H9 (cell line): Measurements from ENCODE around the gene DDC. TPM values are rescaled to one million over a fixed set of nuclear protein-coding genes. Genes with fewer than 3 reads are reported as not detected.

Experiments
- DNase-seq: peaks from one replicate; pipeline ENCODE4 v3.0.0-alpha.2; 2017
- H2AFZ ChIP-seq: one replicate; pipeline ENCODE4 v1.6.1; 2013; ENCODE audit warnings: mild to moderate bottlenecking, low read length, control low read depth, moderate library complexity
- H2AK5ac ChIP-seq: 2 replicates; pipeline ENCODE4 v1.6.1; 2013; ENCODE audit warnings: low read length, control low read depth, mixed read lengths; ENCODE audit not compliant: insufficient read length
- H2BK120ac ChIP-seq: one replicate; pipeline ENCODE4 v1.6.1; 2013; ENCODE audit warnings: low read depth, mild to moderate bottlenecking, low read length, control low read depth, inconsistent platforms; ENCODE audit not compliant: poor library complexity, severe bottlenecking
- H2BK12ac ChIP-seq: 2 replicates; pipeline ENCODE4 v1.6.1; 2013; ENCODE audit warnings: low read length, control low read depth, mixed read lengths, low read depth; ENCODE audit not compliant: insufficient read length
- H2BK15ac ChIP-seq: 2 replicates; pipeline ENCODE4 v1.6.1; 2013; ENCODE audit warnings: low read depth, low read length, control low read depth
- H2BK20ac ChIP-seq: one replicate; pipeline ENCODE4 v1.6.1; 2013; ENCODE audit warnings: low read depth, mild to moderate bottlenecking, low read length, control low read depth, inconsistent platforms; ENCODE audit not compliant: poor library complexity, severe bottlenecking
- H2BK5ac ChIP-seq: 2 replicates; pipeline ENCODE4 v1.6.1; 2013; ENCODE audit warnings: low read length, control low read depth, mixed read lengths; ENCODE audit not compliant: insufficient read length
- H3K14ac ChIP-seq: 2 replicates; pipeline ENCODE4 v1.6.1; 2013; ENCODE audit warnings: low read length, control low read depth; ENCODE audit not compliant: insufficient read depth
- H3K18ac ChIP-seq: 2 replicates; pipeline ENCODE4 v1.6.1; 2013; ENCODE audit warnings: low read depth, mild to moderate bottlenecking, mixed read lengths, low read length, control low read depth; ENCODE audit not compliant: insufficient read length
- H3K23ac ChIP-seq: 2 replicates; pipeline ENCODE4 v1.6.1; 2013; ENCODE audit warnings: low read length, control low read depth, mixed read lengths, low read depth; ENCODE audit not compliant: insufficient read length
- H3K23me2 ChIP-seq: 2 replicates; pipeline ENCODE4 v1.6.1; 2013; ENCODE audit warnings: low read depth, mild to moderate bottlenecking, mixed read lengths, low read length, control low read depth; ENCODE audit not compliant: insufficient read length, poor library complexity, severe bottlenecking
- H3K27ac ChIP-seq: 2 replicates; pipeline ENCODE4 v1.5.1; 2013; ENCODE audit warnings: low read length, control low read depth, mixed read lengths, low read depth; ENCODE audit not compliant: insufficient read length
- H3K27me3 ChIP-seq: 2 replicates; pipeline ENCODE4 v1.6.1; 2013; ENCODE audit warnings: low read length, control low read depth, inconsistent platforms; ENCODE audit not compliant: insufficient read depth
- H3K4ac ChIP-seq: 2 replicates; pipeline ENCODE4 v1.6.1; 2013; ENCODE audit warnings: low read depth, mild to moderate bottlenecking, control low read depth, inconsistent platforms, low read length, moderate library complexity
- H3K4me1 ChIP-seq: 2 replicates; pipeline ENCODE4 v1.6.1; 2013; ENCODE audit warnings: low read length, control low read depth, inconsistent platforms; ENCODE audit not compliant: insufficient read depth
- H3K4me2 ChIP-seq: 2 replicates; pipeline ENCODE4 v1.6.1; 2013; ENCODE audit warnings: low read length, control low read depth, mixed read lengths; ENCODE audit not compliant: insufficient read length, insufficient read depth
- H3K56ac ChIP-seq: 2 replicates; pipeline ENCODE4 v1.6.1; 2013; ENCODE audit warnings: low read depth, mild to moderate bottlenecking, mixed read lengths, low read length, control low read depth; ENCODE audit not compliant: insufficient read length
- H3K79me1 ChIP-seq: 2 replicates; pipeline ENCODE4 v1.6.1; 2013; ENCODE audit warnings: low read depth, mild to moderate bottlenecking, moderate library complexity, low read length, control low read depth, inconsistent platforms; ENCODE audit not compliant: insufficient read depth, poor library complexity, severe bottlenecking
- H3K79me2 ChIP-seq: 2 replicates; pipeline ENCODE4 v1.6.1; 2013; ENCODE audit warnings: low read length, control low read depth, inconsistent platforms; ENCODE audit not compliant: insufficient read depth
- H3K9ac ChIP-seq: 2 replicates; pipeline ENCODE4 v1.6.1; 2013; ENCODE audit warnings: low read length, control low read depth, mixed read lengths; ENCODE audit not compliant: insufficient read length; ENCODE audit errors: extremely low read depth
- H3K9me3 ChIP-seq: one replicate; pipeline ENCODE4 v1.6.1; 2013; ENCODE audit warnings: low read depth, low read length, inconsistent platforms; ENCODE audit not compliant: control insufficient read depth
- H3T11ph ChIP-seq: one replicate; pipeline ENCODE4 v1.6.1; 2013; ENCODE audit warnings: mild to moderate bottlenecking, low read length, control low read depth, inconsistent platforms
- H4K20me1 ChIP-seq: one replicate; pipeline ENCODE4 v1.6.1; 2013; ENCODE audit not compliant: control insufficient read depth, insufficient read length, insufficient read depth
- H4K5ac ChIP-seq: 2 replicates; pipeline ENCODE4 v1.6.1; 2013; ENCODE audit warnings: low read depth, mild to moderate bottlenecking, mixed read lengths, low read length, control low read depth; ENCODE audit not compliant: insufficient read length
- H4K8ac ChIP-seq: replicated peaks from 2 replicates; pipeline ENCODE4 v1.6.1; 2013; ENCODE audit warnings: low read length, control low read depth, mixed read lengths, low read depth; ENCODE audit not compliant: insufficient read length
- H4K91ac ChIP-seq: 2 replicates; pipeline ENCODE4 v1.6.1; 2013; ENCODE audit warnings: low read depth, mild to moderate bottlenecking, moderate library complexity, mixed read lengths, low read length, control low read depth; ENCODE audit not compliant: insufficient read length
- H3K27ac Mint-ChIP-seq, 3 experiments: 2 replicates in 2 of 3; 3 replicates in 1 of 3; pipeline ENCODE4 v1.8.0; 2020 to 2021; ENCODE audit warnings: mixed read lengths in 3 of 3, mild to moderate bottlenecking in 1 of 3, moderate library complexity in 1 of 3
- H3K27me3 Mint-ChIP-seq: 2 replicates; pipeline ENCODE4 v1.8.0; 2021; ENCODE audit warnings: low read depth, mild to moderate bottlenecking, moderate library complexity, mixed read lengths
- H3K36me3 Mint-ChIP-seq, 3 experiments: 2 replicates in 2 of 3; 3 replicates in 1 of 3; pipeline ENCODE4 v1.8.0; 2020 to 2021; ENCODE audit warnings: low read depth in 3 of 3, mixed read lengths in 3 of 3; ENCODE audit not compliant: insufficient read depth in 1 of 3
- H3K4me1 Mint-ChIP-seq, 2 experiments: 2 replicates each; pipeline ENCODE4 v1.8.0; 2020; ENCODE audit warnings: mixed read lengths in 2 of 2
- H3K4me3 Mint-ChIP-seq, 2 experiments: 2 replicates in 1 of 2; 3 replicates in 1 of 2; pipeline ENCODE4 v1.8.0; 2020 to 2021; ENCODE audit warnings: mild to moderate bottlenecking in 2 of 2, mixed read lengths in 2 of 2, moderate library complexity in 1 of 2
- H3K9me3 Mint-ChIP-seq, 2 experiments: 2 replicates in 1 of 2; 3 replicates in 1 of 2; pipeline ENCODE4 v1.8.0; 2020; ENCODE audit warnings: mild to moderate bottlenecking in 2 of 2, mixed read lengths in 2 of 2, moderate library complexity in 1 of 2
- WGBS: extraction: QIAGEN DNeasy Blood & Tissue Kit; methylation state at CpG from one replicate; pipeline ENCODE4 v1.1.7; 2013; ENCODE audit warnings: missing lambda C conversion rate, low lambda C conversion rate, mixed read lengths; ENCODE audit not compliant: insufficient read length; ENCODE audit errors: extremely low coverage; 5-methylcytosine and 5-hydroxymethylcytosine counted together
- total RNA-seq: library from RNA; stranded (reverse); gene quantifications from 2 replicates; pipeline ENCODE4 v1.2.1, GENCODE V29; 2021
- TF ChIP-seq, protein P1 (sequence below): fragments of 200-600 bp; sonication (generic); conservative IDR thresholded peaks from 3 replicates; pipeline ENCODE4 v1.8.0; 2021; ENCODE audit warnings: antibody characterized with exemption, mild to moderate bottlenecking

Gene DDC
- total RNA-seq, 1 experiment from 2014 or later, result not detected

DNA sequence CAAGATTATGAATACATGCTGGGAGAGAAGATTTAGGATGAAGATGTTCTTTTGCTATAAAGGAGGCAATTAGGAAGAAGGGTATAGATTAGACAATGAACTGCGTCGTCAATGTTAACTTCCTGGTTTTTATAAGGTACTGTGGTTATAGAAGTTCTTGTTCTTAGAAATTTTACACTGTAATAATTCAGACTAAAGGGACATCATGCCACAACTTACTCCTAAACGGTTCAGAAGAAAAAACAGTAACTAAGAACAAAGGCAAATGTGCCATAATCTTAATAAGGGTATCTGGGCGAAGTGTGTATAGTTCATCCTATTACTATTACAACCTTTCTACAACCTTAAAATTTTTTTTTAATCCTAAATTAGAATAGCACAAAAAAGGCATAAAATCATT is 31.3 kb upstream of the DDC start:
- WGBS, result no CpG with 5 or more reads among the region's 4 CpGs
- Histone ChIP-seq H3K4ac (no peak overlapping the region), H4K8ac (no peak overlapping the region), H3K9me3 (no peaks in the 10 kb centered on the region), H3K23me2 (no peaks in the 10 kb centered on the region), H2BK20ac (no peak overlapping the region), H4K20me1 (no peaks in the 10 kb centered on the region), H4K91ac (no peak overlapping the region), H2AFZ (no peak overlapping the region), H3K56ac (no peak overlapping the region), H3K27ac (no peak overlapping the region), H3K79me2 (no peaks in the 10 kb centered on the region), H3K27me3 (no peaks in the 10 kb centered on the region), H2BK5ac (no peak overlapping the region), H3K4me1 (no peaks in the 10 kb centered on the region), H3K23ac (no peak overlapping the region), H3K9ac (no peak overlapping the region), H3K79me1 (no peaks in the 10 kb centered on the region), H3K18ac (no peak overlapping the region), H3K14ac (no peak overlapping the region), H3K4me2 (no peak overlapping the region), H2BK120ac (no peak overlapping the region), H2AK5ac (no peak overlapping the region), H2BK15ac (no peak overlapping the region), H3T11ph (no peak overlapping the region), H4K5ac (no peak overlapping the region), H2BK12ac (no peak overlapping the region)
- peaks cover 41 to 69% (median 45%) of the 10 kb centered on the region in 3 experiments for H3K36me3 Mint-ChIP-seq
- no peaks in the 10 kb centered on the region for H3K9me3 Mint-ChIP-seq
- no peak for DNase-seq
- H3K27me3 Mint-ChIP-seq, result no peaks in the 10 kb centered on the region
- TF ChIP-seq, protein P1, sequence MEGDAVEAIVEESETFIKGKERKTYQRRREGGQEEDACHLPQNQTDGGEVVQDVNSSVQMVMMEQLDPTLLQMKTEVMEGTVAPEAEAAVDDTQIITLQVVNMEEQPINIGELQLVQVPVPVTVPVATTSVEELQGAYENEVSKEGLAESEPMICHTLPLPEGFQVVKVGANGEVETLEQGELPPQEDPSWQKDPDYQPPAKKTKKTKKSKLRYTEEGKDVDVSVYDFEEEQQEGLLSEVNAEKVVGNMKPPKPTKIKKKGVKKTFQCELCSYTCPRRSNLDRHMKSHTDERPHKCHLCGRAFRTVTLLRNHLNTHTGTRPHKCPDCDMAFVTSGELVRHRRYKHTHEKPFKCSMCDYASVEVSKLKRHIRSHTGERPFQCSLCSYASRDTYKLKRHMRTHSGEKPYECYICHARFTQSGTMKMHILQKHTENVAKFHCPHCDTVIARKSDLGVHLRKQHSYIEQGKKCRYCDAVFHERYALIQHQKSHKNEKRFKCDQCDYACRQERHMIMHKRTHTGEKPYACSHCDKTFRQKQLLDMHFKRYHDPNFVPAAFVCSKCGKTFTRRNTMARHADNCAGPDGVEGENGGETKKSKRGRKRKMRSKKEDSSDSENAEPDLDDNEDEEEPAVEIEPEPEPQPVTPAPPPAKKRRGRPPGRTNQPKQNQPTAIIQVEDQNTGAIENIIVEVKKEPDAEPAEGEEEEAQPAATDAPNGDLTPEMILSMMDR, result no peak
- H3K4me1 Mint-ChIP-seq, result peaks cover 2 to 8% of the 10 kb centered on the region in 2 experiments; a peak in 2 of 4 replicates
- H3K27ac Mint-ChIP-seq, result no peak overlapping the region
- no peak overlapping the region for H3K4me3 Mint-ChIP-seq
